ENCODE results near the gene RACK1.
A peak's percentile ranks its signal among the peaks of the same experiment; 100 is the strongest.

RACK1 gene

GRCh38 chr5:181193656-181194055 lies 50.0 kb downstream of the RACK1 start:
- H3K27ac ChIP-seq = no peak overlapping the region
- peaks cover 15% of the 10 kb centered on the region for H3K4me1 ChIP-seq
- no peaks in the 10 kb centered on the region for H3K27me3 ChIP-seq (ENCODE audit: control insufficient read depth, insufficient read depth, low read length)
- H3K4me3 ChIP-seq (ENCODE audit: low read depth, low read length) = no peak overlapping the region
- H3K79me2 ChIP-seq = no peaks in the 10 kb centered on the region
- no peak for TF ChIP-seq CTCF (IDR thresholded peaks at IDR 0.05)
- no peak overlapping the region for H3K4me2 ChIP-seq (ENCODE audit: low read length)
- H3K9me3 ChIP-seq (ENCODE audit: control insufficient read depth, low read length) = no peaks in the 10 kb centered on the region
- no peak overlapping the region for H2AFZ ChIP-seq
- no peak overlapping the region for H3K9ac ChIP-seq
- H3K36me3 ChIP-seq (ENCODE audit: control insufficient read depth, insufficient read depth, low read length) = no peaks in the 10 kb centered on the region

GRCh38 chr5:181192337-181193046 lies 51.2 kb downstream of the RACK1 start:
- no peaks in the 10 kb centered on the region for H3K36me3 ChIP-seq (ENCODE audit: control insufficient read depth, insufficient read depth, low read length)
- H2AFZ ChIP-seq = peak overlapping the region; percentile 95
- TF ChIP-seq CTCF (IDR thresholded peaks at IDR 0.05) = no peak
- H3K4me2 ChIP-seq (ENCODE audit: low read length) = peak overlapping the region; percentile 83
- no peaks in the 10 kb centered on the region for H3K9me3 ChIP-seq (ENCODE audit: control insufficient read depth, low read length)
- H3K9ac ChIP-seq = peak overlapping the region; percentile 69
- H3K27me3 ChIP-seq (ENCODE audit: control insufficient read depth, insufficient read depth, low read length) = no peaks in the 10 kb centered on the region
- H3K4me3 ChIP-seq (ENCODE audit: low read depth, low read length) = peak overlapping the region; percentile 63
- peaks cover 7% of the 10 kb centered on the region for H3K4me1 ChIP-seq
- H3K27ac ChIP-seq = peak overlapping the region; percentile 85
- H3K79me2 ChIP-seq = no peaks in the 10 kb centered on the region

- peak; percentile 33 for TF ChIP-seq CTCF (IDR thresholded peaks at IDR 0.05)
- Histone ChIP-seq H3K27me3 (ENCODE audit: control insufficient read depth, insufficient read depth, low read length) (no peaks in the 10 kb centered on the region), H3K9me3 (ENCODE audit: control insufficient read depth, low read length) (no peaks in the 10 kb centered on the region), H3K27ac (peak overlapping the region; percentile 85), H3K4me2 (ENCODE audit: low read length) (peak overlapping the region; percentile 83), H3K79me2 (no peaks in the 10 kb centered on the region), H3K4me3 (ENCODE audit: low read depth, low read length) (peak overlapping the region; percentile 63), H2AFZ (peak overlapping the region; percentile 95), H3K9ac (peak overlapping the region; percentile 69), H3K4me1 (peaks cover 7% of the 10 kb centered on the region), H3K36me3 (ENCODE audit: control insufficient read depth, insufficient read depth, low read length) (no peaks in the 10 kb centered on the region)
Measured at GRCh38 chr5:181191526-181192336, 52.0 kb downstream of the RACK1 start.

GRCh38 chr5:181190711-181191525 lies 52.8 kb downstream of the RACK1 start:
- Histone ChIP-seq H3K4me1 (peaks cover 7% of the 10 kb centered on the region), H3K27me3 (ENCODE audit: control insufficient read depth, insufficient read depth, low read length) (no peaks in the 10 kb centered on the region), H3K79me2 (no peaks in the 10 kb centered on the region), H3K9me3 (ENCODE audit: control insufficient read depth, low read length) (no peaks in the 10 kb centered on the region), H3K4me2 (ENCODE audit: low read length) (peak overlapping the region; percentile 83), H3K4me3 (ENCODE audit: low read depth, low read length) (peak overlapping the region; percentile 63), H2AFZ (peak overlapping the region; percentile 95), H3K36me3 (ENCODE audit: control insufficient read depth, insufficient read depth, low read length) (no peaks in the 10 kb centered on the region), H3K9ac (no peak overlapping the region), H3K27ac (peak overlapping the region; percentile 85)
- TF ChIP-seq CTCF (IDR thresholded peaks at IDR 0.05) = no peak
